ENCODE data around the gene ZNF764. TPM values are rescaled to one million over a fixed set of nuclear protein-coding genes. Genes with fewer than 3 reads are reported as not detected.

ZNF764 gene
- total RNA-seq, 1 experiment from 2014 or later: 7.0 TPM

- DNase-seq: no peak
- Histone ChIP-seq H3K79me2 (ENCODE audit: low read length) (no peaks in the 10 kb centered on the region), H4K20me1 (ENCODE audit: insufficient read depth, low read depth, low read length) (no peaks in the 10 kb centered on the region), H3K4me3 (ENCODE audit: low read length) (no peak overlapping the region), H3K36me3 (ENCODE audit: insufficient read depth, low read length) (no peaks in the 10 kb centered on the region), H3K4me1 (ENCODE audit: low read length) (peaks cover 6% of the 10 kb centered on the region), H3K9me3 (ENCODE audit: low read length) (no peaks in the 10 kb centered on the region), H3K4me2 (ENCODE audit: low read depth, low read length, poor library complexity, severe bottlenecking) (no peak overlapping the region), H3K9me2 (replicated peaks; ENCODE audit: insufficient read depth, low read length) (no peaks in the 10 kb centered on the region), H3K27me3 (ENCODE audit: low read length) (no peaks in the 10 kb centered on the region), H2AFZ (ENCODE audit: low read length) (no peak overlapping the region), H3K27ac (ENCODE audit: low read length) (no peak overlapping the region), H3K9ac (ENCODE audit: low read length) (no peak overlapping the region)
Measured at GRCh38 chr16:30567160-30567990, 9.2 kb upstream of the ZNF764 start.

GRCh38 chr16:30566531-30566930, 8.4 kb upstream of the ZNF764 start:
- Histone ChIP-seq H2AFZ (ENCODE audit: low read length) (no peak overlapping the region), H3K9me2 (replicated peaks; ENCODE audit: insufficient read depth, low read length) (no peaks in the 10 kb centered on the region), H4K20me1 (ENCODE audit: insufficient read depth, low read depth, low read length) (no peaks in the 10 kb centered on the region), H3K79me2 (ENCODE audit: low read length) (no peaks in the 10 kb centered on the region), H3K27me3 (ENCODE audit: low read length) (no peaks in the 10 kb centered on the region), H3K9me3 (ENCODE audit: low read length) (no peaks in the 10 kb centered on the region), H3K9ac (ENCODE audit: low read length) (no peak overlapping the region), H3K4me3 (ENCODE audit: low read length) (no peak overlapping the region), H3K27ac (ENCODE audit: low read length) (no peak overlapping the region), H3K4me1 (ENCODE audit: low read length) (peaks cover 6% of the 10 kb centered on the region), H3K4me2 (ENCODE audit: low read depth, low read length, poor library complexity, severe bottlenecking) (no peak overlapping the region), H3K36me3 (ENCODE audit: insufficient read depth, low read length) (no peaks in the 10 kb centered on the region)
- DNase-seq: no peak

GRCh38 chr16:30565984-30566383, 7.8 kb upstream of the ZNF764 start:
- Histone ChIP-seq H3K27ac (ENCODE audit: low read length) (no peak overlapping the region), H4K20me1 (ENCODE audit: insufficient read depth, low read depth, low read length) (no peaks in the 10 kb centered on the region), H3K36me3 (ENCODE audit: insufficient read depth, low read length) (no peaks in the 10 kb centered on the region), H3K9me2 (replicated peaks; ENCODE audit: insufficient read depth, low read length) (no peaks in the 10 kb centered on the region), H2AFZ (ENCODE audit: low read length) (no peak overlapping the region), H3K9ac (ENCODE audit: low read length) (no peak overlapping the region), H3K9me3 (ENCODE audit: low read length) (no peaks in the 10 kb centered on the region), H3K4me3 (ENCODE audit: low read length) (no peak overlapping the region), H3K4me1 (ENCODE audit: low read length) (peaks cover 5% of the 10 kb centered on the region), H3K4me2 (ENCODE audit: low read depth, low read length, poor library complexity, severe bottlenecking) (no peak overlapping the region), H3K27me3 (ENCODE audit: low read length) (no peaks in the 10 kb centered on the region), H3K79me2 (ENCODE audit: low read length) (no peaks in the 10 kb centered on the region)
- DNase-seq: no peak

- Histone ChIP-seq H3K27ac (ENCODE audit: low read length) (no peak overlapping the region), H3K4me1 (ENCODE audit: low read length) (peaks cover 2% of the 10 kb centered on the region), H3K4me3 (ENCODE audit: low read length) (no peak overlapping the region), H3K9ac (ENCODE audit: low read length) (no peak overlapping the region), H3K9me2 (replicated peaks; ENCODE audit: insufficient read depth, low read length) (no peaks in the 10 kb centered on the region), H2AFZ (ENCODE audit: low read length) (no peak overlapping the region), H3K36me3 (ENCODE audit: insufficient read depth, low read length) (no peaks in the 10 kb centered on the region), H3K4me2 (ENCODE audit: low read depth, low read length, poor library complexity, severe bottlenecking) (no peak overlapping the region), H3K27me3 (ENCODE audit: low read length) (no peaks in the 10 kb centered on the region), H4K20me1 (ENCODE audit: insufficient read depth, low read depth, low read length) (no peaks in the 10 kb centered on the region), H3K79me2 (ENCODE audit: low read length) (no peaks in the 10 kb centered on the region), H3K9me3 (ENCODE audit: low read length) (no peaks in the 10 kb centered on the region)
- DNase-seq: no peak
Measured at GRCh38 chr16:30565526-30565925, 7.4 kb upstream of the ZNF764 start.

GRCh38 chr16:30562021-30562420, 3.8 kb upstream of the ZNF764 start:
- Histone ChIP-seq H3K9me2 (replicated peaks; ENCODE audit: insufficient read depth, low read length) (no peaks in the 10 kb centered on the region), H3K36me3 (ENCODE audit: insufficient read depth, low read length) (no peaks in the 10 kb centered on the region), H3K9ac (ENCODE audit: low read length) (no peak overlapping the region), H3K4me2 (ENCODE audit: low read depth, low read length, poor library complexity, severe bottlenecking) (no peak overlapping the region), H3K4me1 (ENCODE audit: low read length) (peaks cover 8% of the 10 kb centered on the region), H3K27ac (ENCODE audit: low read length) (no peak overlapping the region), H3K27me3 (ENCODE audit: low read length) (no peaks in the 10 kb centered on the region), H4K20me1 (ENCODE audit: insufficient read depth, low read depth, low read length) (no peaks in the 10 kb centered on the region), H3K4me3 (ENCODE audit: low read length) (no peak overlapping the region), H2AFZ (ENCODE audit: low read length) (no peak overlapping the region), H3K79me2 (ENCODE audit: low read length) (peaks cover 8% of the 10 kb centered on the region), H3K9me3 (ENCODE audit: low read length) (no peaks in the 10 kb centered on the region)
- no peak for DNase-seq

GRCh38 chr16:30561089-30561816, 3.1 kb upstream of the ZNF764 start:
- no peak overlapping the region for H3K4me2 ChIP-seq (ENCODE audit: low read depth, low read length, poor library complexity, severe bottlenecking)
- no peak overlapping the region for H2AFZ ChIP-seq (ENCODE audit: low read length)
- H3K4me3 ChIP-seq (ENCODE audit: low read length): no peak overlapping the region
- H3K4me1 ChIP-seq (ENCODE audit: low read length): peaks cover 9% of the 10 kb centered on the region
- no peaks in the 10 kb centered on the region for H3K27me3 ChIP-seq (ENCODE audit: low read length)
- H3K9me3 ChIP-seq (ENCODE audit: low read length): no peaks in the 10 kb centered on the region
- H3K79me2 ChIP-seq (ENCODE audit: low read length): peaks cover 11% of the 10 kb centered on the region
- H3K36me3 ChIP-seq (ENCODE audit: insufficient read depth, low read length): no peaks in the 10 kb centered on the region
- H4K20me1 ChIP-seq (ENCODE audit: insufficient read depth, low read depth, low read length): no peaks in the 10 kb centered on the region
- no peaks in the 10 kb centered on the region for H3K9me2 ChIP-seq (replicated peaks; ENCODE audit: insufficient read depth, low read length)
- DNase-seq: no peak
- no peak overlapping the region for H3K27ac ChIP-seq (ENCODE audit: low read length)
- no peak overlapping the region for H3K9ac ChIP-seq (ENCODE audit: low read length)

- H3K9ac ChIP-seq (ENCODE audit: low read length): no peak overlapping the region
- H3K9me2 ChIP-seq (replicated peaks; ENCODE audit: insufficient read depth, low read length): no peaks in the 10 kb centered on the region
- H3K9me3 ChIP-seq (ENCODE audit: low read length): no peaks in the 10 kb centered on the region
- H3K27ac ChIP-seq (ENCODE audit: low read length): no peak overlapping the region
- H3K27me3 ChIP-seq (ENCODE audit: low read length): no peaks in the 10 kb centered on the region
- peaks cover 9% of the 10 kb centered on the region for H3K4me1 ChIP-seq (ENCODE audit: low read length)
- H3K79me2 ChIP-seq (ENCODE audit: low read length): peaks cover 15% of the 10 kb centered on the region
- no peak overlapping the region for H3K4me3 ChIP-seq (ENCODE audit: low read length)
- no peak overlapping the region for H2AFZ ChIP-seq (ENCODE audit: low read length)
- no peaks in the 10 kb centered on the region for H3K36me3 ChIP-seq (ENCODE audit: insufficient read depth, low read length)
- no peak for DNase-seq
- H3K4me2 ChIP-seq (ENCODE audit: low read depth, low read length, poor library complexity, severe bottlenecking): no peak overlapping the region
- no peaks in the 10 kb centered on the region for H4K20me1 ChIP-seq (ENCODE audit: insufficient read depth, low read depth, low read length)
Measured at GRCh38 chr16:30559690-30560089, 1.5 kb upstream of the ZNF764 start.

DNA sequence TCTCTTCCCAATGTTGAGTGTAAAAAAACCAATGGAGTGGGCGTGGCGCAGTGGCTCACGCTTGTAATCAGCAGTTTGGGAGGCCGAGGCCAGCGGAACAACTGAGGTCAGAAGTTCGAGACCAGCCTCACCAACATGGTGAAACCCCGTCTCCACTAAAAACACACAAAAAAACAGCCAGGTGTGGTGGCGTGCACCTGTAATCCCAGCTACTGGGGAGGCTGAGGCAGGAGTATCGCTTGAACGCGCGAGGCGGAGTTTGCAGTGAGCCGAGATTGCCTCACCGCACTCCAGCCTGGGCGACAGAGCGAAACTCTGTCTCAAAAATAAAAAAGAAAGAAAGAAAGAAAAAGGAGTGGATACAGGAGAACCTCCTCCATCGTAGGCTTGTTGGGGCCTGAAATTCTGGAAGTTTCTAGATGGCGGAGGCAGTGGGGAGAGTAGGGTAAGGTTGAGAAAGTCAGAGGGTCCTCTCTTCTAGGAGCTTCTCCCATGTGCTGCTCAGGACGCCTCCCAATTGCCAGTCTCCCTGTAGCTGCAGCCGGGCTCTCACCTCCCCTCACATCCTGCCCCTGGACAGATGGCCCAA, 709 bp upstream of the ZNF764 start:
- Histone ChIP-seq H3K9me2 (replicated peaks; ENCODE audit: insufficient read depth, low read length) (no peaks in the 10 kb centered on the region), H3K27ac (ENCODE audit: low read length) (0 out of 2 replicates have a peak overlapping the region, but pooled peaks have one; percentile 3), H2AFZ (ENCODE audit: low read length) (no peak overlapping the region), H3K79me2 (ENCODE audit: low read length) (peaks cover 15% of the 10 kb centered on the region), H3K36me3 (ENCODE audit: insufficient read depth, low read length) (peaks cover under 1% of the 10 kb centered on the region; the same call in 1 of the 2 replicates), H3K27me3 (ENCODE audit: low read length) (no peaks in the 10 kb centered on the region), H3K9me3 (ENCODE audit: low read length) (no peaks in the 10 kb centered on the region), H3K4me2 (ENCODE audit: low read depth, low read length, poor library complexity, severe bottlenecking) (peak overlapping the region; percentile 83), H4K20me1 (ENCODE audit: insufficient read depth, low read depth, low read length) (no peaks in the 10 kb centered on the region), H3K4me1 (ENCODE audit: low read length) (peaks cover 9% of the 10 kb centered on the region), H3K9ac (ENCODE audit: low read length) (peak overlapping the region; percentile 46), H3K4me3 (ENCODE audit: low read length) (peak overlapping the region; percentile 76; the same call in 1 of the 2 replicates)
- no peak for DNase-seq
